GM10847 (cell line): ENCODE data around the gene IFT88.

Experiments
- POLR2A ChIP-seq: IDR thresholded peaks from 2 replicates; pipeline ENCODE4 v1.6.1; 2011; ENCODE audit not compliant: insufficient read length; ENCODE audit errors: extremely low read depth

Gene IFT88

GRCh38 chr13:20588529-20589110 lies 21.7 kb downstream of the IFT88 start:
- no peak for TF ChIP-seq POLR2A

- no peak for TF ChIP-seq POLR2A
Measured at GRCh38 chr13:20590561-20590960, 23.6 kb downstream of the IFT88 start.

GRCh38 chr13:20592606-20593005 lies 25.6 kb downstream of the IFT88 start:
- TF ChIP-seq POLR2A: no peak

- TF ChIP-seq POLR2A: no peak
Measured at GRCh38 chr13:20594280-20594679, 27.3 kb downstream of the IFT88 start.

- no peak for TF ChIP-seq POLR2A
Measured at GRCh38 chr13:20607015-20607414, 40.1 kb downstream of the IFT88 start.

- TF ChIP-seq POLR2A: no peak
Measured at GRCh38 chr13:20608438-20609020, 41.6 kb downstream of the IFT88 start.

GRCh38 chr13:20609145-20609544 lies 42.2 kb downstream of the IFT88 start:
- TF ChIP-seq POLR2A: no peak

- no peak for TF ChIP-seq POLR2A
Measured at GRCh38 chr13:20610006-20610405, 43.0 kb downstream of the IFT88 start.

GRCh38 chr13:20616059-20616797 lies 49.3 kb downstream of the IFT88 start:
- no peak for TF ChIP-seq POLR2A

- no peak for TF ChIP-seq POLR2A
Measured at GRCh38 chr13:20623000-20623399, 56.0 kb downstream of the IFT88 start.

- TF ChIP-seq POLR2A: no peak
Measured at GRCh38 chr13:20624213-20624612, 57.3 kb downstream of the IFT88 start.

GRCh38 chr13:20633802-20634201 lies 66.8 kb downstream of the IFT88 start:
- no peak for TF ChIP-seq POLR2A

GRCh38 chr13:20636079-20636478 lies 69.1 kb downstream of the IFT88 start:
- no peak for TF ChIP-seq POLR2A

- no peak for TF ChIP-seq POLR2A
Measured at GRCh38 chr13:20637811-20638210, 70.9 kb downstream of the IFT88 start.

GRCh38 chr13:20647758-20648157 lies 80.8 kb downstream of the IFT88 start:
- TF ChIP-seq POLR2A: no peak

- TF ChIP-seq POLR2A: no peak
Measured at GRCh38 chr13:20652946-20653345, 86.0 kb downstream of the IFT88 start.
